Mucosa of stomach (tissue), 1 donor: ENCODE results near the gene DGKQ.
"Not testable (repeated sequence)": the region's sequence is repeated elsewhere in the genome, so short reads cannot be mapped to it uniquely, and the experiment has no call there.

Experiments
- H3K27me3 ChIP-seq: one replicate; pipeline ENCODE4 v1.7.0; 2013; ENCODE audit warnings: mild to moderate bottlenecking, low read length; ENCODE audit not compliant: control insufficient read depth, insufficient read depth
- H3K36me3 ChIP-seq: one replicate; pipeline ENCODE4 v1.7.0; 2013; ENCODE audit warnings: low read length; ENCODE audit not compliant: control insufficient read depth, insufficient read depth
- H3K4me1 ChIP-seq: one replicate; pipeline ENCODE4 v1.7.0; 2013; ENCODE audit warnings: mild to moderate bottlenecking, low read length; ENCODE audit not compliant: control insufficient read depth, insufficient read depth
- H3K4me3 ChIP-seq: one replicate; pipeline ENCODE4 v1.7.0; 2013; ENCODE audit warnings: low read length
- H3K9ac ChIP-seq: one replicate; pipeline ENCODE4 v1.7.0; 2013; ENCODE audit warnings: mild to moderate bottlenecking, low read length, moderate library complexity
- H3K9me3 ChIP-seq: one replicate; pipeline ENCODE4 v1.7.0; 2013; ENCODE audit warnings: mild to moderate bottlenecking, low read length, moderate library complexity; ENCODE audit not compliant: control insufficient read depth
- donor health status: Pancreatic carcinoma.

The DGKQ gene

DNA sequence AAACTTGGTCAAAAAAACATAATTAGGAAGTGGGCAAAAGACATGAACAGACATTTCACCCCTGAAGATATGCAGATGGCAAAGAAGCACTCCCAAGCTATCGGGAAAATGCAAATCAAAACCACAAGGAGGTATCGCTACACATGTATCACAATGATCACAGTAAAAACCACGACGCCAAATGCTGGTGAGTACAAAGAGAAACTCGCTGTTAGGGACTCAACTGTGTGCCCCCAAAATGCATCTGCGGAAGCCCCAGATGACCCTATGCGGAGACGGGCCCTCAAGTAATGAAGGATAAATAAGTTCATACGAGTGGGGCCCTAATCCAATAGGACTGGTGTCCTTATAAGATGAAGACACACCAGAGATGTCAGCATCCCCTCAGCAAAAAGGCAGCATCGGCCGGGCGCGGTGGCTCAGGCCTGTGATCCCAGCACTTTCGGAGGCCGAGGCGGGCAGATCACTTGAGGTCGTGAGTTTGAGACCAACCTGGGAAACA is 51.5 kb downstream of the DGKQ start:
- H3K27me3 ChIP-seq: no peaks in the 10 kb centered on the region
- no peaks in the 10 kb centered on the region for H3K9me3 ChIP-seq
- H3K4me3 ChIP-seq: no peak overlapping the region
- no peak overlapping the region for H3K9ac ChIP-seq
- peaks cover 12% of the 10 kb centered on the region for H3K4me1 ChIP-seq
- no peaks in the 10 kb centered on the region for H3K36me3 ChIP-seq

DNA sequence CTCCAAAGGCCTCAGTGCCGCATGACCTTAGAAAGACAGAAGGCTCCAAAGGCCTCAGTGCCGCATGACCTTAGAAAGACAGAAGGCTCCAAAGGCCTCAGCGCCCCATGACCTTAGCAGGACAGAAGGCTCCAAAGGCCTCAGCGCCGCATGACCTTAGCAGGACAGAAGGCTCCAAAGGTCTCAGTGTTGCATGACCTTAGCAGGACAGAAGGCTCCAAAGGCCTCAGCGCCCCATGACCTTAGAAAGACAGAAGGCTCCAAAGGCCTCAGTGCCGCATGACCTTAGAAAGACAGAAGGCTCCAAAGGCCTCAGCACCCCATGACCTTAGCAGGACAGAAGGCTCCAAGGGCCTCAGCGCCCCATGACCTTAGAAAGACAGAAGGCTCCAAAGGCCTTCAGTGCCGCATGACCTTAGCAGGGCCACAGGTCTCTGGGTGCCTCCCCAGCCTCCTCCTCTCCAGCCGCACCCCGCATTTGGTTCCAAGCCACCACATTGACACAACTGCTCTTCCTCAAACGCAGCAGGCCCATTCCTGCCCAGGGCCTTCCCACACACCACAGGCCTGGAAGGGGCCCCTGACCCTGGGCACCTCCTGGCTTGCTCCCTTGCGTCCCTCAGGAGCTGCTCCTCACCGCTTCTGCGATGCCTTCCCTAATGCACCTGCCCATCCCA is 54.2 kb downstream of the DGKQ start:
- not testable (repeated sequence) for H3K4me1 ChIP-seq, H3K9ac ChIP-seq, H3K4me3 ChIP-seq

DNA sequence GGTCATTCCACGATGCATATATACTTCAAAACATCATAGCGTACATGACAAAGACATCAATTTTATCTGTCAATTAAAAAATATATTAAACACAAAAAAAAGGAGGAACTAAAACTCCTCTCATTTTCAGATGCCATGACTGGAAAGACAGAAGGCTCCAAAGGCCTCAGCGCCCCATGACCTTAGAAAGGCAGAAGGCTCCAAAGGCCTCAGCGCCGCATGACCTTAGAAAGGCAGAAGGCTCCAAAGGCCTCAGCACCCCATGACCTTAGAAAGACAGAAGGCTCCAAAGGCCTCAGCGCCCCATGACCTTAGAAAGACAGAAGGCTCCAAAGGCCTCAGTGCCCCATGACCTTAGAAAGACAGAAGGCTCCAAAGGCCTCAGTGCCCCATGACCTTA is 54.8 kb downstream of the DGKQ start:
- not testable (repeated sequence) for H3K4me3 ChIP-seq, H3K36me3 ChIP-seq, H3K27me3 ChIP-seq, H3K9me3 ChIP-seq, H3K4me1 ChIP-seq, H3K9ac ChIP-seq

More for the DNA sequence above, 54.2 kb downstream of the DGKQ start:
- not testable (repeated sequence) for H3K36me3 ChIP-seq, H3K9me3 ChIP-seq, H3K27me3 ChIP-seq

DNA sequence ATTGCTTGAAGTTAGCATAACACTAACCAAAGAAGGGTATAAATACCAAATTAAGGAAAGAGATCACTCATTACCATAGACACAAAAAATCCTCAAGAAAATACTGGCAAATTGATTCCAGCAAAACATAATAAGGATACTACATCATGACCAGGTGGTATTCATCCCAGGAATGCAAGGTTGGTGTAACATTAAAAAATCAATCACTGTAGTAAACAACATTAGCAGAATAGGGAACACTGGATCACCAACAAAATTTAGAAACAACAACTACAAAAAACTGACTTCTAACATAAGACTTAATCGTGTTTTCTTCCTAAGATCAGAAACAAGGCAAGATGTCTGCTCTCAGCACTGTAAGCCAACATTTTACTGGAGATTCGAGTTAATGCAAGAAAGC is 55.4 kb downstream of the DGKQ start:
- no peaks in the 10 kb centered on the region for H3K36me3 ChIP-seq
- no peak overlapping the region for H3K9ac ChIP-seq
- H3K9me3 ChIP-seq: no peaks in the 10 kb centered on the region
- H3K4me3 ChIP-seq: no peak overlapping the region
- H3K4me1 ChIP-seq: peaks cover 2% of the 10 kb centered on the region
- no peaks in the 10 kb centered on the region for H3K27me3 ChIP-seq

DNA sequence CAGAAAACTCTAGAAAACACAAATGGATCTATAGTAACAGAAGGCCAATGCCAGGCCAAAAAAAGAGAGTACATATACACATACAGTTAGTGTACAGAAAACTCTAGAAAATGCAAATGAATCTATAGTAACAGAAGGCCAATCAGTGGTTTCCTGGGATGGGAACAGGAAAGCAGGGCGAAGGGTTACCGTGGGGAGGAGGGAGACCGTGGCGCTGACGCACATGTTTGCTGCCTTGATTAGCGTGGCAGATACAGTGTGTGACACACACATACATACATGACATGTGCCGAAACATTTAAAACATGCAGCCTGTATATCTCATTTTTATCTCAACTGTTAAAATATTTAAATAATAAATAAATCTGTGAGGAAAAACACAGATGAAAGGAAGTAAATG is 55.9 kb downstream of the DGKQ start:
- H3K36me3 ChIP-seq: no peaks in the 10 kb centered on the region
- H3K4me1 ChIP-seq: peaks cover 4% of the 10 kb centered on the region
- no peaks in the 10 kb centered on the region for H3K9me3 ChIP-seq
- H3K4me3 ChIP-seq: no peak overlapping the region
- no peaks in the 10 kb centered on the region for H3K27me3 ChIP-seq
- no peak overlapping the region for H3K9ac ChIP-seq

DNA sequence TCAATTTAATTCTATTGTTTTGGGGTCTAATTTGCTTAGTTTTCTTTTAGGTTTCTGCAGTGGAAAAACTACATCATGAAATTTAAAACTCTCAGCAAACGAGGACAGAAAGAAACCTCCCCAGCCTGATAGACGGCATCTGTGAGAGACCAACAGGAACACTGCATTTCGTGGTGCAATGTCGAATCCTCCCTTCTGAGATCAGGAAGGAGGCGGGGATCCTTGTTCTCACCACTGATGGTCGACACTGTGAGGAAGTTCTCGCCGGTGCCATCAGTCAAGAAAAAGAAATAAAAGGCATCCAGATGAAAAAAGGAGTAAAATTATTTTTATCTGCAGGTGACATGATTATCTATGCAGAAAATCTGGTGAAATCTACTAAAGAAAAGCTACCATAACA is 57.8 kb downstream of the DGKQ start:
- Histone ChIP-seq H3K9me3 (no peaks in the 10 kb centered on the region), H3K27me3 (no peaks in the 10 kb centered on the region), H3K4me1 (peaks cover 4% of the 10 kb centered on the region), H3K36me3 (no peaks in the 10 kb centered on the region), H3K9ac (no peak overlapping the region), H3K4me3 (no peak overlapping the region)

DNA sequence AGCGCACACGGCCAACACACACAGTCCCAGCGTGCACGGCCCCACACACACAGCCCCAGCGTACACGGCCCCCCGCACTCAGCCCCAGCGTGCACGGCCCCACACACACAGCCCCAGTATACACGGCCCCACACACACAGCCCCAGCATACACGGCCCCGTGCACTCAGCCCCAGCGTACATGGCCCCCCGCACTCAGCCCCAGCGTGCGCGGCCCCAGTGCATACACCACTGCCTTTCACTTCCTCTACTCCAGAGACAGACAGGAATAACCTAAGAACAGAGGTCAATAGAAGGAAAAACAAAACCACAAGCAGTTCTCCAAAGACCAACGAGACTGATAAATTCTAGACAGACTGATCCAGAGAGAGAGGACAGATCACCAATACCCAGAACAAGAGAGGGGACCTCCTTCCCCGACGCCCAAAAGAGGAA is 58.3 kb downstream of the DGKQ start:
- no peak overlapping the region for H3K4me3 ChIP-seq
- H3K36me3 ChIP-seq: no peaks in the 10 kb centered on the region
- H3K9ac ChIP-seq: no peak overlapping the region
- H3K9me3 ChIP-seq: no peaks in the 10 kb centered on the region
- H3K27me3 ChIP-seq: no peaks in the 10 kb centered on the region
- H3K4me1 ChIP-seq: peaks cover 4% of the 10 kb centered on the region

DNA sequence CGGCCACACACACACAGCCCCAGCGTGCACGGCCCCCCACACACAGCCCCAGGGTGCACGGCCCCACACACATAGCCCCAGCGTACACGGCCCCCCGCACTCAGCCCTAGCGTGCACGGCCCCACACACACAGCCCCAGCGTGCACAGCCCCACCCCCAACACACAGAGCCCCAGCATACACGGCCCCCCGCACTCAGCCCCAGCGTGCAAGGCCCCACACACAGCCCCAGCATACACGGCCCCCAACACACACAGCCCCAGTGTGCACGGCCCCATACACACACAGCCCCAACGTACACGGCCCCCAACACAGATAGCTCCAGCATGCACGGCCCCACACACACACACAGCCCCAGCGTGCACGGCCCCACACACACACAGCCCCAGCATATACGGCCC is 58.8 kb downstream of the DGKQ start:
- no peaks in the 10 kb centered on the region for H3K27me3 ChIP-seq
- no peak overlapping the region for H3K4me3 ChIP-seq
- H3K4me1 ChIP-seq: peaks cover 4% of the 10 kb centered on the region
- H3K9me3 ChIP-seq: no peaks in the 10 kb centered on the region
- H3K9ac ChIP-seq: no peak overlapping the region
- H3K36me3 ChIP-seq: no peaks in the 10 kb centered on the region

DNA sequence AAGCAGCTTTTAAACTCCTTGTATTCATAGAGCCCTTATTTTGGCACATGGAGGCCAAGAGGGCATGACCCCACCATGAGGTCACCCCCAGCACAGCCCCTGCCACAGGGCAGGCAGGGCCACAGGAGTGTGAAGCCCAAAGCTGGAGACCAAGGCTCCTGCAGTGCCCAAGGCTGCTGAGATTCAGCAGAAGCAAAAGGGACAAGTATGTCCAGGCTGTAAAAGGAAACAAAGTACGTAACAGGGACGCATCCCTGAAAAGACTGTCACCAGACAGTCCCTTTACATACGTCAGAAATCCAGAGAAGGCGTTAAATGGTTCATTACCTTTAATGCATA is 60.1 kb downstream of the DGKQ start:
- H3K27me3 ChIP-seq: no peaks in the 10 kb centered on the region
- H3K36me3 ChIP-seq: no peaks in the 10 kb centered on the region
- no peak overlapping the region for H3K4me3 ChIP-seq
- H3K4me1 ChIP-seq: peaks cover 4% of the 10 kb centered on the region
- H3K9me3 ChIP-seq: no peaks in the 10 kb centered on the region
- H3K9ac ChIP-seq: no peak overlapping the region

DNA sequence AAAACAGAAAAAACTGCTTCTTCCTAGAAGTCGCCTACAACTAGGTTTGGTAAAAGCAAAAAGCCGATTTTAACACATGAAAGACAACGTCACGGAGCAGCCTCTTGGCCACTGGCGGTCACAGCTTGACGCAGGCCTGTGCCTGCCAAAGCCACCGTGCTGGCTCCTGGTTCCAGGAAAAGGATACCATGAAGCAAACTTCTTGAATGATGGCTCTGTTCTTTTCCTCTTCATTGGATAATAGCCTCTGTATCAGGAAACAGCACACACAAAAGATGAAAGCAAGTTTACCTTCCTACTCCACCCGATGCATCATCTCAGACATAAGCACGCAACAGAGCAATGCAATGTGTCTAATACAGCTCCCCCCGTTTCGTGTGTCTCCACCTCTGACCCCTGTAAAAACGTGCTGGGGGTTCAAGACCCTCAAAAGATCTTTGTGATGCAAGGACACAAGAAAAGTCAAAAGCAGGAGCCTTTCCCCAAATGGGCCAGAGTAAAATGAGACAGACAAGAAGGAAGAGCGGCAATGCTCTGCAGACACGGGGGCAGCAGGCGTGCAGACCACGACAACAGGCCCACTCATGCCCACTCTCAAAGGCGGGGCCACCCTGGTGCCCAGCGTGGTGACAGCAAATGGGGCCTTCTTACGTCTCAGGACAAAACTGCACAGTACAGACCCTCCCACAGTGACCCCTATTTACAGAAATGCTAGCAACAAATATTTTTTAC is 60.7 kb downstream of the DGKQ start:
- Histone ChIP-seq H3K27me3 (no peaks in the 10 kb centered on the region), H3K36me3 (no peaks in the 10 kb centered on the region), H3K4me3 (no peak overlapping the region), H3K4me1 (peaks cover 4% of the 10 kb centered on the region), H3K9me3 (no peaks in the 10 kb centered on the region), H3K9ac (no peak overlapping the region)

DNA sequence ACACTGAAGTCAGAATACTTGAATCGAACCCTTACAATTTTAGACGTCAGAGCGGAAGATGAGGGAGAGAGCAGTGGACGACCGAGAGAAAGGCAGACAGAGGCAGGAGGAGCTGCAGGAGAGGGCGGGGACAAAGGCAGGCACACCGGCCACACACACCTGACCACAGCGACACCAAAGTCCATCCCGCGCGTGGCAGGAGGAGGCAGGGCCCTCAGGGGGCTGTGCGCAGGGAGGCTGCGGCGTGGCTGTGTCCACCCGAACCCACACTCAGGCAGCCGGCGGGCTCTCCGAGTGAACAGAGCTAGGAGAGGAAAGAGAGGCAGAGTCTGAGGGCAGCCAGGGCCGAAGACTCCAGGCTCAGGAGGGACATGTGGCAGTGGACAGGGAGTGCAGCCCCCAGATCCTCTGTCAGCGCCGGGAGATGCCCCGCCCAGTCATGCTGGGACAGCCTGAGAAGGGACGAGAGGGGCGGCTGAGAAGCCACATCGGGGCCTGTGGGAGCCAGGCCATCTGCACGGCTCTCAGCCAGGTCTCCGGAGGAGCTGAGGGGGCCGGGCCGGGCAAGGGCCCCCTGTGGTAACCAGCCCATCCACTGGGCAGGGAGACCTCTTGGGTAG is 61.4 kb downstream of the DGKQ start:
- Histone ChIP-seq H3K27me3 (no peaks in the 10 kb centered on the region), H3K36me3 (no peaks in the 10 kb centered on the region), H3K4me3 (no peak overlapping the region), H3K4me1 (peaks cover 4% of the 10 kb centered on the region), H3K9ac (no peak overlapping the region), H3K9me3 (no peaks in the 10 kb centered on the region)

DNA sequence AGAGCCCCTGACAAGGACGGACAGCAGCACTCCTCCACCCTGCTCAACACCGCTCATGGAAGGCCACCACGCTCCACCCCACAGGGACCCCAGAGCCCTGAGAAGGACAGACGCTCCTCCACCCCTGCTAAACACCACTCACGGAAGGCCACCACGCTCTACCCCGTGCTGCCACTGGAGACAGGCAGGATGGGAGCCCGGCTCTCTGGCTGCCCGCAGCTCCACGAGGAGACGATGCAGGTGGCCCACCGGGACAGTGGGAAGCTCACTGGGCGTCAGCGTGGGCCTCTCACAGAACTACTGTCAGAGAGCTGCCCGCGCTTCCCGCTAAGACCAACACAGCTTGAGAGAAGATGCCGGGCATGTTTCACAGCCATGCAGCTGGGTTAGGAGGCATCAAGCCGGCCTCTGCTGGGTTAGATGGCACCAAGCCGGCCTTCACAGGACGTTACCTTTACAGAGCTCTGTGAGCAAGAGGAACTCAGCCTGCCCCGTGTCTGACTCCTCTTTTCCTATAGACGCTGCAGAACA is 62.1 kb downstream of the DGKQ start:
- no peak overlapping the region for H3K4me3 ChIP-seq
- no peaks in the 10 kb centered on the region for H3K27me3 ChIP-seq
- no peaks in the 10 kb centered on the region for H3K9me3 ChIP-seq

More for the DNA sequence above, 62.1 kb downstream of the DGKQ start:
- H3K4me1 ChIP-seq: peaks cover 4% of the 10 kb centered on the region
- no peak overlapping the region for H3K9ac ChIP-seq
- no peaks in the 10 kb centered on the region for H3K36me3 ChIP-seq
